ENCODE results near the gene SERHL2. TPM values are rescaled to one million over a fixed set of nuclear protein-coding genes. Genes with fewer than 3 reads are reported as not detected.
A peak's percentile ranks its signal among the peaks of the same experiment; 100 is the strongest.

SERHL2 gene
- total RNA-seq, 1 experiment from 2014 or later, result 1.0 TPM

DNA sequence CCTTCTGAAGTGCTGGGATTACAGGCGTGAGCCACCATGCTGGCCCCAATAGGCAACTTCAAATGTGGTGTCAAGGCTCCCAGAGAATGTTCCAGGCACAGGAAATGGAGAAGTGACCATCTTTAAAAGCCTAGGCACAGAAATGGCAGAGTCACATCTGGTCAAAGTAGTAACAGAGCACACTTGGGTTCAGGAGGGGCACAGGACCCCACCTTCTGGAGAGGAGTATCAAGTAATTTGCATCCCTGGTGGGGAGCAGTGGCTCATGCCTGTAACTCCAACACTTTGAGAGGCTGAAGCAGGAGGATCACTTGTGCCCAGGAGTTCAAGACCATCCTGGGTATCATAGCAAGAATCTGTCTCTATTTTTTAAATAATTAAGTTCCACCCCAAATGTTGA is 29.2 kb downstream of the SERHL2 start:
- no peak overlapping the region for H3K14ac ChIP-seq (ENCODE audit: insufficient read depth, low read length)
- H2BK20ac ChIP-seq (ENCODE audit: low read depth, low read length, poor library complexity, severe bottlenecking), result no peak overlapping the region
- TF ChIP-seq, protein P1, sequence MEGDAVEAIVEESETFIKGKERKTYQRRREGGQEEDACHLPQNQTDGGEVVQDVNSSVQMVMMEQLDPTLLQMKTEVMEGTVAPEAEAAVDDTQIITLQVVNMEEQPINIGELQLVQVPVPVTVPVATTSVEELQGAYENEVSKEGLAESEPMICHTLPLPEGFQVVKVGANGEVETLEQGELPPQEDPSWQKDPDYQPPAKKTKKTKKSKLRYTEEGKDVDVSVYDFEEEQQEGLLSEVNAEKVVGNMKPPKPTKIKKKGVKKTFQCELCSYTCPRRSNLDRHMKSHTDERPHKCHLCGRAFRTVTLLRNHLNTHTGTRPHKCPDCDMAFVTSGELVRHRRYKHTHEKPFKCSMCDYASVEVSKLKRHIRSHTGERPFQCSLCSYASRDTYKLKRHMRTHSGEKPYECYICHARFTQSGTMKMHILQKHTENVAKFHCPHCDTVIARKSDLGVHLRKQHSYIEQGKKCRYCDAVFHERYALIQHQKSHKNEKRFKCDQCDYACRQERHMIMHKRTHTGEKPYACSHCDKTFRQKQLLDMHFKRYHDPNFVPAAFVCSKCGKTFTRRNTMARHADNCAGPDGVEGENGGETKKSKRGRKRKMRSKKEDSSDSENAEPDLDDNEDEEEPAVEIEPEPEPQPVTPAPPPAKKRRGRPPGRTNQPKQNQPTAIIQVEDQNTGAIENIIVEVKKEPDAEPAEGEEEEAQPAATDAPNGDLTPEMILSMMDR (conservative IDR thresholded peaks at IDR 0.05), result no peak
- no peak overlapping the region for H4K91ac ChIP-seq (ENCODE audit: insufficient read length, low read depth, low read length)
- H3K36me3 Mint-ChIP-seq (ENCODE audit: insufficient read depth in 1 of 3, low read depth in 3 of 3), result peaks cover 40 to 75% (median 57%) of the 10 kb centered on the region in 3 experiments
- H3K27me3 Mint-ChIP-seq (ENCODE audit: low read depth), result no peaks in the 10 kb centered on the region
- no peak overlapping the region for H3K4ac ChIP-seq (ENCODE audit: low read depth, low read length)
- no peaks in the 10 kb centered on the region for H3K4me1 ChIP-seq (ENCODE audit: insufficient read depth, low read length)
- no peak overlapping the region for H2AK5ac ChIP-seq (ENCODE audit: insufficient read length, low read length)
- no peak overlapping the region for H3T11ph ChIP-seq (ENCODE audit: low read length)
- H3K79me2 ChIP-seq (ENCODE audit: insufficient read depth, low read length), result no peaks in the 10 kb centered on the region; the same call in 1 of the 2 replicates
- no peak overlapping the region for H2BK120ac ChIP-seq (ENCODE audit: low read depth, low read length, poor library complexity, severe bottlenecking)
- no peaks in the 10 kb centered on the region for H4K20me1 ChIP-seq (ENCODE audit: control insufficient read depth, insufficient read depth, insufficient read length)
- H4K5ac ChIP-seq (ENCODE audit: insufficient read length, low read depth, low read length), result no peak overlapping the region
- H2BK15ac ChIP-seq (ENCODE audit: low read depth, low read length), result no peak overlapping the region
- H3K27ac Mint-ChIP-seq, result peak overlapping the region in 2 of 3 experiments; percentile 16 to 65; a peak in 3 of 7 replicates
- no peaks in the 10 kb centered on the region; a peak in 1 of 5 replicates for H3K9me3 Mint-ChIP-seq
- no peak overlapping the region for H3K9ac ChIP-seq (ENCODE audit: extremely low read depth, insufficient read length, low read length)
- H3K79me1 ChIP-seq (ENCODE audit: insufficient read depth, low read depth, low read length, poor library complexity, severe bottlenecking), result no peaks in the 10 kb centered on the region
- H3K9me3 ChIP-seq (ENCODE audit: control insufficient read depth, low read depth, low read length), result no peaks in the 10 kb centered on the region
- H3K27me3 ChIP-seq (ENCODE audit: insufficient read depth, low read length), result no peaks in the 10 kb centered on the region
- H3K23me2 ChIP-seq (ENCODE audit: insufficient read length, low read depth, low read length, poor library complexity, severe bottlenecking), result no peaks in the 10 kb centered on the region
- no peak overlapping the region for H3K4me2 ChIP-seq (ENCODE audit: insufficient read depth, insufficient read length, low read length)
- no peak overlapping the region for H4K8ac ChIP-seq (replicated peaks; ENCODE audit: insufficient read length, low read depth, low read length)
- WGBS (ENCODE audit: extremely low coverage, insufficient read length, low lambda C conversion rate), result no CpG with 5 or more reads among the region's 1 CpG
- H3K56ac ChIP-seq (ENCODE audit: insufficient read length, low read depth, low read length), result no peak overlapping the region
- no peak overlapping the region for H3K18ac ChIP-seq (ENCODE audit: insufficient read length, low read depth, low read length)
- no peak overlapping the region for H3K27ac ChIP-seq (ENCODE audit: insufficient read length, low read depth, low read length)
- no peak overlapping the region for H2BK5ac ChIP-seq (ENCODE audit: insufficient read length, low read length)
- H3K23ac ChIP-seq (ENCODE audit: insufficient read length, low read depth, low read length), result no peak overlapping the region
- no peak overlapping the region for H2AFZ ChIP-seq (ENCODE audit: low read length)
- no peak overlapping the region; a peak in 1 of 5 replicates for H3K4me3 Mint-ChIP-seq
- peaks cover 8 to 11% of the 10 kb centered on the region in 2 experiments for H3K4me1 Mint-ChIP-seq
- DNase-seq, result no peak
- H2BK12ac ChIP-seq (ENCODE audit: insufficient read length, low read depth, low read length), result no peak overlapping the region
